ENCODE results near the gene SP100. TPM values are rescaled to one million over a fixed set of nuclear protein-coding genes. Genes with fewer than 3 reads are reported as not detected.

The SP100 gene
- total and polyA plus RNA-seq, 2 of the 4 experiments (the other 2 are of a cell fraction), result 50.6 to 69.0 TPM

- H2AK5ac ChIP-seq (ENCODE audit: low read depth, low read length), result no peak overlapping the region
- WGBS, 2 experiments (ENCODE audit: extremely low coverage in 2 of 2, insufficient read length in 1 of 2), result no CpG with 5 or more reads among the region's 1 CpG
- ChIA-PET CTCF (no interaction called here), POLR2A (ENCODE audit: unreplicated experiment) (no interaction called here)
- ATAC-seq (ENCODE audit: low read depth) (no peak), DNase-seq (no peak)
- BruUV-seq (replicated peaks), result no TSS peak
- no peak overlapping the region for H3K14ac ChIP-seq (replicated peaks; ENCODE audit: low read depth, low read length)
- no peak overlapping the region for H3K56ac ChIP-seq (ENCODE audit: extremely low read depth, insufficient read depth, low read length)
- peaks cover 5% of the 10 kb centered on the region; the same call in 1 of the 2 replicates for H3K9me1 ChIP-seq (ENCODE audit: insufficient read depth, low read length)
- H2AK9ac ChIP-seq (replicated peaks; ENCODE audit: low read depth, low read length, poor library complexity), result no peak overlapping the region
- intact Hi-C loops (cut with micrococcal nuclease) (no loop called here), dilution Hi-C loops (cut with HindIII; ENCODE audit: low sequenced_read_pairs, unreplicated experiment) (no loop called here), in situ Hi-C loops (cut with MboI; ENCODE audit: low sequenced_read_pairs) (no loop called here)
- H4K5ac ChIP-seq (ENCODE audit: low read depth, low read length), result no peak overlapping the region
- H3K23ac ChIP-seq (ENCODE audit: low read depth, low read length), result no peak overlapping the region
- peaks cover 6% of the 10 kb centered on the region for H3K36me3 ChIP-seq (ENCODE audit: control insufficient read depth, insufficient read depth, low read length)
- H3K9ac ChIP-seq (ENCODE audit: low read depth, low read length), result no peak overlapping the region
- H2BK15ac ChIP-seq (ENCODE audit: low read depth, low read length), result no peak overlapping the region
- H2BK5ac ChIP-seq (ENCODE audit: low read depth, low read length, poor library complexity, severe bottlenecking), result no peak overlapping the region
- no peak overlapping the region for H3K4me3 ChIP-seq (ENCODE audit: insufficient read depth, low read depth, low read length)
- no peak overlapping the region for H2BK120ac ChIP-seq (ENCODE audit: low read depth, low read length)
- H3K9me3 ChIP-seq (ENCODE audit: control insufficient read depth, insufficient read depth, low read length), result peaks cover 5% of the 10 kb centered on the region; the same call in 1 of the 2 replicates
- no peak overlapping the region for H2AFZ ChIP-seq (replicated peaks; ENCODE audit: low read length, poor library complexity)
- no peak overlapping the region for H3K4me2 ChIP-seq (ENCODE audit: low read depth, low read length)
- H3K27me3 ChIP-seq (ENCODE audit: control insufficient read depth, insufficient read depth, low read length), result no peaks in the 10 kb centered on the region
- no peak overlapping the region for H4K91ac ChIP-seq (ENCODE audit: insufficient read depth, low read depth, low read length)
- H3K27ac ChIP-seq (ENCODE audit: insufficient read depth, low read length), result no peak overlapping the region
- H3K4me1 ChIP-seq (ENCODE audit: control insufficient read depth, insufficient read depth, low read length), result peaks cover 3% of the 10 kb centered on the region
- peaks cover 16 to 35% of the 10 kb centered on the region in 2 experiments for H3K79me1 ChIP-seq (ENCODE audit: low read depth in 1 of 2, low read length in 2 of 2)
- no peak overlapping the region for H2BK20ac ChIP-seq (ENCODE audit: low read depth, low read length)
- TF ChIP-seq CEBPB (IDR thresholded peaks at IDR 0.05; ENCODE audit: low read depth, low read length), result peak; percentile 86
- no peak for TF ChIP-seq NFE2L2 (IDR thresholded peaks at IDR 0.05; ENCODE audit: low read depth, low read length)
- no peak overlapping the region for H3K18ac ChIP-seq (ENCODE audit: low read depth, low read length)
- peaks cover 14% of the 10 kb centered on the region for H4K20me1 ChIP-seq (ENCODE audit: insufficient read depth, low read length)
- H3K4ac ChIP-seq (ENCODE audit: low read depth, low read length), result no peak overlapping the region
- no peak overlapping the region for H4K8ac ChIP-seq (ENCODE audit: low read depth in 2 of 2, low read length in 2 of 2)
Measured at GRCh38 chr2:230425377-230425776, 9.4 kb downstream of the SP100 start.
